IPS DF 4.7 (cell line): Measurements from ENCODE around the gene FAM236B.
"Not testable (repeated sequence)": the region's sequence is repeated elsewhere in the genome, so short reads cannot be mapped to it uniquely, and the experiment has no call there.

ENCODE experiments used
- DNase-seq: peaks from one replicate; pipeline ENCODE4 v3.0.0-alpha.2; 2013; ENCODE audit warnings: low spot score; ENCODE audit errors: extremely low read depth

The FAM236B gene

DNA sequence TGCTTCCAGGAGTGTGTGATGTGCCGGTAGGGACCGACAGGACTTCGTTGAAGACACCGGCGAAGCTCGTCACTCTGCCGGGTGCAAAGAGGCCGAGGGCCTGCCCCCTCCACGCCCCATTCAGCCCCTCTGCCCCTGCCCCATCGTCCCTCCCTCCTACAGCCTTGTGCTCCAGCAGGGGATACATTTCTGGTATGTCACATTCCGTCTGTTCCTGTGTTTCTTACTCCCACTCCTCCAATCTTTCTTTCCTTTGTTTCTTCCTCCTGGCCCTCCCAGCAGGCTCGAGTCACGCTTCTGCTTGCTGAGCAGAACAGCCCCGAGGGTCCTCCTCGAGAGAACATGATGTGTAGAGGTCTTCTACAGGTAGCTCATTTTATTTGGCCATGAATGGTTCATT, at the start of gene FAM236B:
FAM236B (minus strand) TSS at position 101 of the 400 bp plus-strand sequence; CDS start at position 1, 100 bp downstream.
- not testable (repeated sequence) for DNase-seq

DNA sequence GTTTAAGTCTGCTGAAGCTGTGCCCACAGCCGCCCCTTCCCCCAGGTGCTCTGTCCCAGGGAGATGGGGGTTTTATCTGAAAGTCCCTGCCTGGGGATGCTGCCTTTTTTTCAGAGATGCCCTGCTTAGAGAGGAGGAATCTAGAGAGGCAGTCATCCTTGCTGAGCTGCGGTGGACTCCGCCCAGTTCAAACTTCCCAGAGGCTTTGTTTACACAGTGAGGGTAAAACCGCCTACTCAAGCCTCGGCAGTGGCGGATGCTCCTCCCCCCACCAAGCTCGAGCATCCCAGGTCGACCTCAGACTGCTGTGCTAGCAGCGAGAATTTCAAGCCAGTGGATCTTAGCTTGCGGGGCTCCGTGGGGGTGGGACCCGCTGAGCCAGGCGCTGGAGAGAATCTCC, 48.2 kb upstream of the FAM236B start:
- not testable (repeated sequence) for DNase-seq

DNA sequence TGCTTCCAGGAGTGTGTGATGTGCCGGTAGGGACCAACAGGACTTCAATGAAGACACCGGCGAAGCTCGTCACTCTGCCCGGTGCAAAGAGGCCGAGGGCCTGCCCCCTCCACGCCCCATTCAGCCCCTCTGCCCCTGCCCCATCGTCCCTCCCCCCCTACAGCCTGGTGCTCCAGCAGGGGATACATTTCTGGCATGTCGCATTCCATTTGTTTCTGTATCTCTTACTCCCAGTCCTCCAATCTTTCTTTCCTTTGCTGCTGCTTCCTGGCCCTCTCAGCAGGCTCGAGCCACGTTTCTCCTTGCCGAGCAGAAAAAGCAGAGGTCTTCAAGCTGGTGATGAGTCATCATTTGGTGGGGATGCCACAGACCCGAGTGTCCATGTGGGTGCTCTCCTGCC, 25.6 kb upstream of the FAM236B start, which contains the start of gene FAM236D:
FAM236D (minus strand) TSS at position 101 of the 400 bp plus-strand sequence; CDS start at position 1, 100 bp downstream.
- not testable (repeated sequence) for DNase-seq

- DNase-seq: not testable (repeated sequence)
Observed at GRCh38 chrX:72790390-72790789, 7.9 kb upstream of the FAM236B start.

DNA sequence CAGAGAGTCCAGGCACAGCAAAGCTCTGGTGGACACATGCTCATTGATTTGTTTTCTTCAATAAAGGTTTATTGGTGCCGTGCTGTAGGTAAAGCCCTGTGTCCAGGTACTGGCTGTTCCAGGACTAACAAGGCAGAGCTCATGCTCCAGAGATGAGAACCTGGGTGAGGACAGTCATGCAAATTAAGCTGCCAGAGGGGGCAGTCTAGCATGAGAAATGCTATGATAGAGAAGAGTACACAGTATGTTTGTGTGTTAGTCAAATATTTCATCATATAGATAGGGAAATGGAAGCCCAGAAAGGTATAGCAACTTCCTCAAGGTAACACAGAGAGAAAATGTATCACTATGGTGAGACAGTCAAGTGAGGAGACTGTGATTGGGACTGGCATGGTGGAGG, 5.7 kb upstream of the FAM236B start:
- DNase-seq: not testable (repeated sequence)

- not testable (repeated sequence) for DNase-seq
Observed at GRCh38 chrX:72783964-72784363, 1.5 kb upstream of the FAM236B start.

DNA sequence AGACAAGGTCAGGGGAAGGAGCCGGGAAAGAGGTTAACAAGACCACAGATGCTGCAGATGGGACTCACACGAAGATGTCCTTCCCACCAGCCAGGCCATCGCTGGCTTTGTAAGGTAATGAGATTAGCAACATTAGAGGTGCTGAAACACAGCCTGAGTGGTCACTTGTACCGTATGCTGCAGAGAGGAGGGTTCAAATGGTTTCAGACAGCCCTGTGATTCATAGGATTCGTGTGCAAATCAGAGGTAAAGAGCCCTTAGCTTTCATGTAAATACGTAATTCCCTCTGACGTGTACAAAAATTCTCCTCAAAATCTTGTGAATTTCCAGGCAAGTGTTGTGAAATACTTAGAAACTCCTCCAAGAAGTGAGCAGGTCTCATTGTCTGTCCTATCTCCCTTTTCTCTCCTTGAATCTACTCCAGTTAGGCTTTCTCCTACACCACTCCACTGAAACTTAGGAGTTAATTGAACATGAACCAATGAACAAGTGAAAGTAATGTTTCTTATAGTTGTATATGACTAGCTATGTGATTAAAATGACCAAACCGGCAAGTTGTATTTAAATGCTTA, 991 bp upstream of the FAM236B start:
- DNase-seq: not testable (repeated sequence)

DNA sequence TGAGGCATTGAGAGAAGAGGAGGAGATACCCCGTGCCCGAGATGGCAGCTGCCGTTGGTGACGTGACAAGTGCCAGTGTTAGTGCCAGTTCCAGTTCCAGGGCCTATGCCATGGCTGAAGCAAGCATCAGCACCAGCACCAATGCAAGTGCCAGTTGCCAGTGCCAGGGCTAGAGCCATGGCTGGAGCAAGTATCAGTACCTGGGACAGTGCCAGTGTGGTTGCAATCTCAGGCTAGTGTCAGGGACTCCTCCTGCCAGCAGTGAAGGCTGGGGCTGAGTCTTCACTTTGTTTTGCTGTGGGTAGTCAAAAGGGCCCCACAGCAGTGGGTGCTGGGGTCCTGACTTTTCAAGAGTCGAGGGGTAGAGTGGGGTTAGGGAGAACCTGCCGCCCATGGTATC, 4.3 kb downstream of the FAM236B start:
- DNase-seq: not testable (repeated sequence)

GRCh38 chrX:72777467-72777790, 5.0 kb downstream of the FAM236B start:
- not testable (repeated sequence) for DNase-seq

DNA sequence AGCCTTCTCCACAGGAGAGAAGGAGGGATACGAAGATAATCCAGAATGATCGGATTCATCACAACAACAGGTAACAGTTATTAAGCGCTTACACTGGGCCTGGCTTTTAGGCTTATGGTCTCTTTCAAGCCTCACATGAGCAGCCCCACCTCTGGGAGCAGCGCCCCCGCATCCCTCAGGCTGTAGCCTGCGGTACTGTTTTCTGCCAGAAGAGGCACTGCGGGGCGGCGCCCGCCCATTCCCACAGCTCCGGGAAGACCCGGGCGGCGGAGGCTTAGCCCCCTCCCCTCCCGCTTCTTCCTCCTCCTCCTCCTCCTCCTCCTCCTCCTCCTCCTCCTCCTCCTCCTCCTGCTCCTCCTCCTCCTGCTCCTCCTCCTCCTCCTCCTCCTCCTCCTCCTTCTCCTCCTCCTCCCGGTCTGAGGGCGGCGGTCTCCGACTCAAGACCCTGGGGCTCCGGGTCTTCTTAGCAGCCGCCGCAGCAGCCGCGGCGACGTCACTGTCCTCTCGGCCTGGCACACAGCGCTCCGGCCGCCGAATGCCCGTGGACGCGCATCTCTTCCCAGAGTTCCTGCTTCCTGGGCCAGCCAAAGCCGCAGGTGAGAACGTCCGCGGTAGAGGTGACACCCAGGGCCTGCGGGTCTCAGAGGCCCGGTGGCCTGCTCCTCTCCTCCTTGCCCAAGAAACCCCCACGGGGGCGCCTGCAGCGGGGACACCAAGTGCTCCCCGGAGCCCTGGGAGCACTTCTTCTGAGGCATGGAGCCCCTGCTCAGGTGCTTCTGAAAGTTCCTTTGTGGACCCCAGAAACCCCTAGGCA, 5.6 kb downstream of the FAM236B start, which contains the start of gene DMRTC1B:
DMRTC1B (plus strand) TSS at position 238 of the 814 bp plus-strand sequence. CDS start 68,246 bp downstream, outside the sequence.
- not testable (repeated sequence) for DNase-seq

GRCh38 chrX:72760454-72760853, 22.0 kb downstream of the FAM236B start:
- DNase-seq: not testable (repeated sequence)

DNA sequence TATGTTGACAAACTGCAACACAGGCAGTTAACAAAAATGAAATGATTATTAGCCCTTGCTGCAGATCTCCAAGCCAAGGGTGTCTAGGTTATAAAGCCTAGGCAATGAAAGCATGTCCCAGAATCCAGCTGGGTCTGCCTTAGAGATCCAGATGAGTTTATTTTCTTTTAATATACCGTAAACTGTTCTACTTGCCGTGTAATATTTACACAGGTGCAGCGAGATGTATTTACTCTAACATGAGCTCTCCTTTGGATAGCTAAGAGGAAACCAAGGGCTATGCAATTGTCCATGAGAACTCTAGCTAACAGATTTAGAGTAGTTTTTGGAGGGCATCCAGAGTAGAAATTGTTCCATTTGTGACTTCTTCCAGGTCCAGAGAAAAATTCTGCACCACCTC, 33.9 kb downstream of the FAM236B start:
- DNase-seq: not testable (repeated sequence)

DNA sequence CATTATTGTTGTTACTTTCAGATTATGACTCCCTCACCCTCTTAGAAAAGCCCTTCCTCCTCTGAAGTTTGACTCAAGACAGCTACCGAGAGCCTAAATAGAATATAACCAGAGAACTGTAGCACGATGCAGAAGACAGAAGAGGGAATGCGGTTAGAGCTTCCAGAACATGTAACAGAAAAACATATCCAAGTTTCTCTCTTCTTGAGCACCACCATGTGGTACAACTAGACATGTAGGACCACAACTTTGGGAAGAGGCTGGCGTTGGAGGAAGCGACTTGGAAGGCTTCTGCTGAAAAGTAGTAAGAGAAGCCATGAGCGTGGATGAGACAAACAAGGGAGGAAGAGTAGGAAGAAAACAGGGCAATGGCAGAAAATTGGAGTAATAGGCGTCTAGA, 36.9 kb downstream of the FAM236B start:
- DNase-seq: not testable (repeated sequence)

DNA sequence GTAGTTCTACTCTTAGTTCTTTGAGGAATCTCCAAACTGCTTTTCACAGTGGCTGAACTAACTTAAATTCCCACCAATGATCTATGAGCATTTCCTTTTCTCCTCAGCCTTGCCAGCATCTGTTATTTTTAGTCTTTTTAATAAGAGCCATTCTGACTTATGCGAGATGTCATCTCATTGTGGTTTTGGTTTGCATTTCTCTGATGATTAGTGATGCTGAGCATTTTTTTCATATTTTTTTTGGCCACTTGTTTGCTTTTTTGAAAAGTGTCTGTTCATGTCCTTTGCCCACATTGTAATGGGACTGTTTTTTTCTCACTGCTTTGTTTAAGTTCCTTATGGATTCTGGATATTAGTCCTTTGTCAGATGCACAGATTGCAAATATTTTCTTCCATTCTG, 46.9 kb downstream of the FAM236B start:
- DNase-seq: no peak

GRCh38 chrX:72733636-72734035, 48.8 kb downstream of the FAM236B start:
- DNase-seq: not testable (repeated sequence)
